ENCODE measurements around the gene NBEAL2. TPM values are rescaled to one million over a fixed set of nuclear protein-coding genes. Genes with fewer than 3 reads are reported as not detected.

Gene NBEAL2
- total RNA-seq, 1 experiment from 2014 or later: 5.0 TPM

- DNase-seq (ENCODE audit: low read depth): no peak
These were observed 35.3 kb upstream of the NBEAL2 start for GRCh38 chr3:46944191-46944590.

- no peak for DNase-seq (ENCODE audit: low read depth)
These were observed 33.0 kb upstream of the NBEAL2 start for GRCh38 chr3:46946416-46946815.

- peak; percentile 77 for DNase-seq (ENCODE audit: low read depth)
These were observed 32.5 kb upstream of the NBEAL2 start for GRCh38 chr3:46946856-46947545.

GRCh38 chr3:46947546-46947901, 31.9 kb upstream of the NBEAL2 start:
- DNase-seq (ENCODE audit: low read depth): no peak

- peak; percentile 66 for DNase-seq (ENCODE audit: low read depth)
These were observed 31.3 kb upstream of the NBEAL2 start for GRCh38 chr3:46947981-46948791.

GRCh38 chr3:46948830-46949671, 30.4 kb upstream of the NBEAL2 start:
- DNase-seq (ENCODE audit: low read depth): peak; percentile 16

GRCh38 chr3:46950177-46950576, 29.3 kb upstream of the NBEAL2 start:
- no peak for DNase-seq (ENCODE audit: low read depth)

- no peak for DNase-seq (ENCODE audit: low read depth)
These were observed 28.7 kb upstream of the NBEAL2 start for GRCh38 chr3:46950650-46951241.

- no peak for DNase-seq (ENCODE audit: low read depth)
These were observed 26.7 kb upstream of the NBEAL2 start for GRCh38 chr3:46952813-46953212.

GRCh38 chr3:46953234-46954010, 26.0 kb upstream of the NBEAL2 start:
- no peak for DNase-seq (ENCODE audit: low read depth)

- DNase-seq (ENCODE audit: low read depth): no peak
These were observed 25.3 kb upstream of the NBEAL2 start for GRCh38 chr3:46954178-46954577.

- DNase-seq (ENCODE audit: low read depth): no peak
These were observed 24.3 kb upstream of the NBEAL2 start for GRCh38 chr3:46955157-46955556.

GRCh38 chr3:46955801-46956259, 23.6 kb upstream of the NBEAL2 start:
- DNase-seq (ENCODE audit: low read depth): no peak

GRCh38 chr3:46957092-46957820, 22.2 kb upstream of the NBEAL2 start:
- DNase-seq (ENCODE audit: low read depth): no peak

- DNase-seq (ENCODE audit: low read depth): no peak
These were observed 20.9 kb upstream of the NBEAL2 start for GRCh38 chr3:46958467-46959160.

GRCh38 chr3:46959161-46959511, 20.3 kb upstream of the NBEAL2 start:
- no peak for DNase-seq (ENCODE audit: low read depth)

GRCh38 chr3:46960081-46960701, 19.3 kb upstream of the NBEAL2 start:
- DNase-seq (ENCODE audit: low read depth): no peak

- DNase-seq (ENCODE audit: low read depth): no peak
These were observed 18.6 kb upstream of the NBEAL2 start for GRCh38 chr3:46960835-46961234.

- DNase-seq (ENCODE audit: low read depth): no peak
These were observed 17.0 kb upstream of the NBEAL2 start for GRCh38 chr3:46962427-46962826.
